MM.1S (cell line): ENCODE results near the gene ITGA11.

Experiments used
- EZH2 ChIP-seq: fragments of 300-600 bp; sonication (generic); optimal IDR thresholded peaks from 2 replicates; pipeline ENCODE3; 2017; ENCODE audit warnings: low read depth, mild to moderate bottlenecking, antibody characterized with exemption, low read length, mixed read lengths
- EZH2phosphoT487 ChIP-seq: fragments of 300-600 bp; sonication (generic); IDR thresholded peaks from 2 replicates; pipeline ENCODE4 v1.6.1; 2018; ENCODE audit warnings: antibody characterized with exemption, low read length
- TF ChIP-seq, protein P1 (sequence below): fragments of 300-600 bp; sonication (generic); IDR thresholded peaks from 2 replicates; pipeline ENCODE4 v1.5.1; 2016; ENCODE audit warnings: antibody characterized with exemption, low read length, mixed read lengths

DNA sequence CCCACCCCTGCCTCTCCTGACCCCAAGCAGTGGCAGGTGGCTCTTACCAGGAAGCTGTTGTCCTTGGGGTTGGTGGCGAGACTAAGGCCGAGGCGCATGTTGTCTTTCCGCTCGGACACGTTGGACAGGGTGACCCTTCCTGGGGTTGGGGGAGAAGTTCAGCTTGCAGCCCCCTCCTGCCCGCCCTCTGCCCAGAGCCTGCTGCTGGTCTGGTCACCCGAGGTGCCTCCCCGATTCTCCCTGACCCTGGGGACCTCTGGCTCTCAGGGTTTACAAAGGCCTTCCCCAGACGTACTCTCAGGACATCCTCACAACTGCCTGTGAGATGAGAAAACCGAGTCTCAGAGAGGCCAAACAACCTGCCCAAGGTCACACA is 67.3 kb downstream of the ITGA11 start:
- TF ChIP-seq, protein P1, sequence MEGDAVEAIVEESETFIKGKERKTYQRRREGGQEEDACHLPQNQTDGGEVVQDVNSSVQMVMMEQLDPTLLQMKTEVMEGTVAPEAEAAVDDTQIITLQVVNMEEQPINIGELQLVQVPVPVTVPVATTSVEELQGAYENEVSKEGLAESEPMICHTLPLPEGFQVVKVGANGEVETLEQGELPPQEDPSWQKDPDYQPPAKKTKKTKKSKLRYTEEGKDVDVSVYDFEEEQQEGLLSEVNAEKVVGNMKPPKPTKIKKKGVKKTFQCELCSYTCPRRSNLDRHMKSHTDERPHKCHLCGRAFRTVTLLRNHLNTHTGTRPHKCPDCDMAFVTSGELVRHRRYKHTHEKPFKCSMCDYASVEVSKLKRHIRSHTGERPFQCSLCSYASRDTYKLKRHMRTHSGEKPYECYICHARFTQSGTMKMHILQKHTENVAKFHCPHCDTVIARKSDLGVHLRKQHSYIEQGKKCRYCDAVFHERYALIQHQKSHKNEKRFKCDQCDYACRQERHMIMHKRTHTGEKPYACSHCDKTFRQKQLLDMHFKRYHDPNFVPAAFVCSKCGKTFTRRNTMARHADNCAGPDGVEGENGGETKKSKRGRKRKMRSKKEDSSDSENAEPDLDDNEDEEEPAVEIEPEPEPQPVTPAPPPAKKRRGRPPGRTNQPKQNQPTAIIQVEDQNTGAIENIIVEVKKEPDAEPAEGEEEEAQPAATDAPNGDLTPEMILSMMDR, result no peak
- TF ChIP-seq EZH2phosphoT487, result no peak
- no peak for TF ChIP-seq EZH2
